AG09319 (cell line): Measurements from ENCODE around the gene BRCA1.

Experiments used
- DNase-seq: peaks from one replicate; pipeline ENCODE4 v3.0.0-alpha.2; 2010; ENCODE audit warnings: low read depth; ENCODE audit errors: extremely low read depth
- TF ChIP-seq, protein P1 (sequence below): IDR thresholded peaks from 2 replicates; pipeline ENCODE4 v1.5.1; 2011; ENCODE audit warnings: low read depth, mild to moderate bottlenecking, inconsistent platforms, low read length, moderate library complexity

The BRCA1 gene

DNA sequence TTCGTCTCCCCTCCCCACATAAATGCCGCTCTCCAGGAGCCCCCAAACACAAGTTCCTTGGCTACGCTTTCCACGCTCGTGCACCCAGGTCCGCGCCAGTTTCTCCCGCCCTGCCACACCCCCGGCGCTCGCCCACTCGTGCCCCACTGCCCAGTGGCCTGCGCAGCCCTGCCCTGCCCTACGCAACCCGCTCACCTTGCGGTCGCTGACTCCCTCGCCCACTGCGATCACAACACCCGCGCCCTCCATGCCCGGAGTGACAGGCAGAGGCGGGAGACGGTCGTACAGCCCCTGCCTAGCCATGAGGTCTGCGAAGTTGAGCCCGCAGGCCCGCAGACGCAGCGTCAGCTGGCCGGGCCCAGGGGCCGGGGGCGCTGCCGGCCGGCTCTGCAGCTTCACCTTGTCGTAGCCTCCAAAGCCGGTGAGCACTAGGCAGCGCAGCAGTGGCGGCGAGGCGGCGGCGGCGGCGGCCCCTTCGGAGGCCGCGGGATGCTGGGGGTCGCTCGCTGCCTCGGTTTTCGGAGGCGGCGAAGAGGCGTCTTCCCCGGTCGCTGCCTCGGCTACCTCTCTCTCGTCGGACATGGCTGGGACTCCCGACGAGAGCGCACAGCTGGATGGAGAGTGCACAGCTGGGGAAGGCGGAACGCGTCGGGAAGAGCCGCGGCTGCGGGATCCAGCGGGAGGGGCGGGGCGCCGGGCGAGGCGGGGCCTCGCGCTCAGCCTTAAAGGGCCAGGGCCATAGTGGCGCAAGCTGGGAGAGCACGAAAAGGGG is 103.2 kb downstream of the BRCA1 start, which contains the start of gene VAT1:
TSS of gene VAT1 (minus strand) at position 645 of the 772 bp plus-strand sequence. CDS start at position 582, 63 bp downstream.
- no peak for DNase-seq
- TF ChIP-seq, protein P1, sequence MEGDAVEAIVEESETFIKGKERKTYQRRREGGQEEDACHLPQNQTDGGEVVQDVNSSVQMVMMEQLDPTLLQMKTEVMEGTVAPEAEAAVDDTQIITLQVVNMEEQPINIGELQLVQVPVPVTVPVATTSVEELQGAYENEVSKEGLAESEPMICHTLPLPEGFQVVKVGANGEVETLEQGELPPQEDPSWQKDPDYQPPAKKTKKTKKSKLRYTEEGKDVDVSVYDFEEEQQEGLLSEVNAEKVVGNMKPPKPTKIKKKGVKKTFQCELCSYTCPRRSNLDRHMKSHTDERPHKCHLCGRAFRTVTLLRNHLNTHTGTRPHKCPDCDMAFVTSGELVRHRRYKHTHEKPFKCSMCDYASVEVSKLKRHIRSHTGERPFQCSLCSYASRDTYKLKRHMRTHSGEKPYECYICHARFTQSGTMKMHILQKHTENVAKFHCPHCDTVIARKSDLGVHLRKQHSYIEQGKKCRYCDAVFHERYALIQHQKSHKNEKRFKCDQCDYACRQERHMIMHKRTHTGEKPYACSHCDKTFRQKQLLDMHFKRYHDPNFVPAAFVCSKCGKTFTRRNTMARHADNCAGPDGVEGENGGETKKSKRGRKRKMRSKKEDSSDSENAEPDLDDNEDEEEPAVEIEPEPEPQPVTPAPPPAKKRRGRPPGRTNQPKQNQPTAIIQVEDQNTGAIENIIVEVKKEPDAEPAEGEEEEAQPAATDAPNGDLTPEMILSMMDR: no peak

DNA sequence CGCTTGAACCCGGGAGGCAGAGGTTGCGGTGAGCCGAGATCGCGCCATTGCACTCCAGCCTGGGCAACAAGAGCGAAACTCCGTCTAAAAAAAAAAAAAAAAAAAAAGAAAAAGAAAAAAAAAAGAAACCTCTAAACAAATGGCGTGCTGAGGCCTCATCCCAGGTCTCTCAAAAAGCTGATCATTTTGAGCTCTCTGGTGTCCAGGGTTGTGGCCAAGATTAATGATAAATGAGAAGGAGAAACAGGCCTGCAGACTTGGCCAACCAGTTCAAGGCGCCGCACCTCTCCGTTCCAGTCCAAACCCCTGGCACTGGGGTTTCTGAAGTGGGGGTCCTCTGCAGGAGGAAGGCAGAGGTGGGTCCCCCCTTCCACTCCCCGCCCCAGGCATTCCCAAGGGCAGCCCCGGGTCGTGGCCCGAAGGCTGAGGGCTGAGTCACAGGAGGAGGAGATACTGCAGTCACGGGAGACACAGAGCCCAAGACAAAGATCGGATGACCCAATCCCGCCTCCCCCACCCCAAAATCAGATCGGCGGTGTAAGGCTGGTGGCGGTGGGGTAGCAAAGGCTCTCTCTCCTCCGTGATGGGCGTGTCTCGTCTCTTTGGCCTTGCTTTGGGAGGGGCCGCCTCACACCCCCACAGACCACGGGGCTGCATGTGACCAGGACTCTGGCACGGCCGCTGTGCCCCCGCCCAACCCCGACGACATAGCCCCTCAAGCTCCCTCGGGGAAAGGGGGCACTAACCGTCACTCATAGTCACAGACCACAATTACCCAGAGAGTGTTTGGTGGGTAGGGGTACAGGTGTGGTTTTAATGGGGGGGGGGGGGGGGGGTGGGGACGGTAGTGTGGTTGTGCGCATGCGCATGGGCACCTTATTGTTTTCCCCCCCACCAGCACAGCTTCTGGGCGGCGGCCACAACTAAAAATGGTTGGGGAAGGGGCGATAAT is 104.1 kb downstream of the BRCA1 start:
- DNase-seq: peak; percentile 62
- TF ChIP-seq, protein P1: no peak

DNA sequence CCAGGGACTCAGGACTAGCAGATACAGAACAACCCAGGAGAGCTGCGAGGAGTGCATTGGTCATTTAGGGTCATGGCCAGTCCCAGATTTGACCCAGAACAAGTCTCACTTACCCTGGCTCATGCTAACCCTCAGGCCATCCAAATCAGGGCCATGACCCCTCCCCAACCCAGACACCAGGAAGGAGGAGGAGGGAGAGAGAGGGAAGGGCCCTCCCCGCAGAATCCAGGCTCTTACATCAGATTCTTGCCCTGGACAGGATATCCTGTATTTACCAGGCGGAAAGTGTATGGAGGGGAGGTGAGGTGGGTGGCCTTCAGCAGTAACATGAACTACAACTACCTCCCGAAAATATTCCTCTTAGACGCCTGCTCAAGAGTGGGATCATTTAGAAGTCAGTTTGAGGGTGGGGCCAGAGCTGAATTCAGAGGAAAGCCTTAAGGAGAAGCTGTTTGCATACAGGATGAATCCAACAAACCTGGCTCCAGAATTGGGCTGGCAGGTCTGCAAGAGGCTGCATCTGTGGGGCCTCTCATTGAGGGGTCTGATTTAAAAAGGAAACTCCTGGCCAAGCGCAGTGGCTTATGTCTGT is 105.0 kb downstream of the BRCA1 start:
- TF ChIP-seq, protein P1: no peak
- no peak for DNase-seq

DNA sequence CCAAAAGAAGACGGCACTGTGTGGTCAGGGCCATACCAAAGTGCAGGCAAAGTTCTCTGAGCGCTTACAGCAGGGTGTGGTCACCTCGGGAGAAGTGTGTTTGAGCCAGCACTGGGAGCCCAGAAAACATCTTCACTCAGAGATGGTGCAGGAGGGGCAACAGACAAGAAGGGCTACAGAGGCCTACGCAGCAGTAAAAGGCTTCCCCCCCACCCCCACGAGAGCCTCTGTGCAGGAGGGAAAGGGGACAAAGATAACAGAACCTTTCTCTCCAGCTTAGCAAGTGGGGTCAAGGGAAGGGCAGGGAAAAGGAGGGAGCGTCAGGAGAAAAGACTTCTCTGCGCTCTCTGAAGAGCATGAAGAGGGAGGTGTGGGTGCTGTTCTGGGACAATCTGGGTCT is 105.7 kb downstream of the BRCA1 start:
- TF ChIP-seq, protein P1: no peak
- DNase-seq: no peak

DNA sequence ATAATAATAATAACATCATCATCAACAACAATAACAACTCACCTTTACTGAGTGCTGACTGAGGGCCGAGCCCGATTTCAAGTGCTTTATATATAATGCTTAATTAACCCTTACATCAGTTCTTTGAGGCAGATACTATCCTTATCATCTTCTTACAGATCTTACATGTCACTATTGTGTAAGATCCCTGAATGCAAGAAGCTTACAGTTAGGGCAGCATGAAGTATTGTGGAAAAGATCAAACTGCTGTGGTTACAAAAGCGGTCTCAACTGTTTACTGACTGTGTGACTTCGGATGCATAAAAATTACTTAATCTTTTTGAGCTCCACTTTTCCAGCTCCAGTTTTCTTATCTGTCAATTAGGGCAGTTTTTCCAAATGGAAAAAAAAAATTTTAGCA is 106.2 kb downstream of the BRCA1 start:
- DNase-seq: no peak
- TF ChIP-seq, protein P1: no peak

DNA sequence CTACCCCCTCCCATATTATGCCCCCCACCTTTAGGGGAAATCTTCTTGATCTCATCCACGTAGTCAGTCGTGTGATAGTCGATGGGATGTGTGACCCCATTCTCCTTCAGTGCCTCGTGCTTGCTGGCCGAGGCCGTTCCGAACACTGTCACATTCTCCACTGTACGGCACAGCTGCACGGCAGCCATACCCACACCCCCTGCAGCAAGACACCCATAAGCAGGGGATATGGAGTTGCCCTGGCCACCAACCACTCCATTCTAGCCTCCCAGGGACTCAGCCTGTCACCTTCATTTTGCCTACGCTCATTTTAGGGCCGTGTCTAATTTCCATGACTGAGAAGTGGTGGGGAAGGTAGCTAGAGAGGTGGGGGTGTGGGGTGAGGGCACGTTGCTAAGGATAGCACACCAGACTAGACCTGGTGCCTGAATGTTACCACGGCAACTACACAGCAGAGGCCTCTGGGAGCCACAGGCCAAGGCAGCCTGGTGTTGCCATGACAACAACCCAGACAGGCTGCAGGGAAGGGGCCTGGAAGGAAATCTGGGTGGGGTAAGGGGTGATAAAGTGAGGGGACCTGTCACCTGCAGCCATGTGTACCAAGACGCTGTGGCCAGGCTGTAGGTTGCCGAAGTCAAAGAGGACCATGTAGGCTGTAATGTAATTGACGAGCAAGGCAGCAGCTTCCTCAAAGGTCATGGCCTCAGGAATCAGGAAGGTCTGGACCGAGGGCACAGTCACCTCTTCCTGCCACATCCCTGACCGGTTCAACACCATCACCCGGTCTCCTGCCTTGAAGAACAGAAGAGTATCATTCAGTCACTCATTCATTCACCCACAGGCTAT is 106.9 kb downstream of the BRCA1 start:
- TF ChIP-seq, protein P1: no peak
- no peak for DNase-seq
